ENCODE data around the gene CRLF2. TPM values are rescaled to one million over a fixed set of nuclear protein-coding genes. Genes with fewer than 3 reads are reported as not detected.

CRLF2 gene
- total and polyA plus RNA-seq, 2 of the 8 experiments (the other 6 are each of a cell fraction or from before 2014, with no cell fraction given): 0.06 TPM; not detected in 1

- H3K14ac ChIP-seq (ENCODE audit: insufficient read length): no peak overlapping the region
- DNase-seq (ENCODE audit: low read depth in 1 of 2, low spot score in 2 of 2) (peak in 1 of 2 experiments; percentile 28), FAIRE-seq (no peak)
- H3K36me3 ChIP-seq (ENCODE audit: control insufficient read depth in 2 of 4, insufficient read depth in 4 of 4, low read length in 3 of 4): no peaks in the 10 kb centered on the region
- H4K8ac ChIP-seq (ENCODE audit: extremely low read depth, insufficient read depth, low read length): no peak overlapping the region
- H3K9ac ChIP-seq (replicated peaks in 1 of 4; ENCODE audit: extremely low read depth in 1 of 4, low read depth in 3 of 4, low read length in 3 of 4): no peak overlapping the region
- no peak overlapping the region for H3K27ac ChIP-seq (ENCODE audit: low read depth, low read length)
- no peak overlapping the region for H3K4me3 ChIP-seq (ENCODE audit: extremely low read depth in 1 of 4, insufficient read depth in 2 of 4, low read depth in 3 of 4, low read length in 4 of 4)
- H2BK5ac ChIP-seq (ENCODE audit: low read depth, low read length): no peak overlapping the region; the same call in 1 of the 2 replicates
- POLR2A ChIA-PET (ENCODE audit: partially characterized antibody): no interaction called here
- H4K20me1 ChIP-seq (replicated peaks in 1 of 2; ENCODE audit: control insufficient read depth in 1 of 2, insufficient read depth in 2 of 2, low read length in 2 of 2): no peaks in the 10 kb centered on the region
- WGBS, 2 experiments (ENCODE audit: extremely low coverage in 1 of 2, insufficient coverage in 1 of 2, insufficient read length in 1 of 2, insufficient replicate concordance in 2 of 2, low coverage in 1 of 2, low lambda C conversion rate in 2 of 2, missing lambda C conversion rate in 1 of 2): 83% methylated on average over 4 of the region's 4 CpGs; no CpG with 5 or more reads in 1 of the 2 experiments
- no peaks in the 10 kb centered on the region for H3K9me3 ChIP-seq (ENCODE audit: insufficient read depth in 2 of 2, low read depth in 1 of 2, low read length in 1 of 2)
- H3K4me2 ChIP-seq (ENCODE audit: insufficient read depth in 1 of 2, low read depth in 2 of 2, low read length in 2 of 2): no peak overlapping the region; a peak in 1 of 4 replicates
- H2BK15ac ChIP-seq (ENCODE audit: low read length): peak overlapping the region; percentile 61; the same call in 1 of the 2 replicates
- peak overlapping the region; percentile 5 for H2BK120ac ChIP-seq (replicated peaks; ENCODE audit: low read depth, low read length)
- no peak overlapping the region for H3K23ac ChIP-seq (ENCODE audit: insufficient read length)
- H3K23me2 ChIP-seq (ENCODE audit: low read depth, low read length): no peaks in the 10 kb centered on the region
- no peak overlapping the region for H4K5ac ChIP-seq (ENCODE audit: insufficient read length, low read depth, low read length)
- CTCF ChIA-PET (ENCODE audit: partially characterized antibody): no interaction called here
- no peak overlapping the region for H3K56ac ChIP-seq (replicated peaks; ENCODE audit: insufficient read length, low read depth, low read length)
- H4K91ac ChIP-seq (replicated peaks; ENCODE audit: insufficient read length, low read length): peak overlapping the region; percentile 56
- no peak overlapping the region for H3K4ac ChIP-seq (replicated peaks; ENCODE audit: insufficient read length, low read depth, low read length)
- no peaks in the 10 kb centered on the region for H3K79me2 ChIP-seq (ENCODE audit: control insufficient read depth in 1 of 2, insufficient read depth in 2 of 2, low read length in 2 of 2)
- 0 out of 2 replicates have a peak overlapping the region, but pooled peaks have one; percentile 53 for H2AFZ ChIP-seq (ENCODE audit: low read length)
- no peaks in the 10 kb centered on the region for H3K27me3 ChIP-seq (replicated peaks in 1 of 4; ENCODE audit: control insufficient read depth in 3 of 4, extremely low read depth in 1 of 4, insufficient read depth in 3 of 4, low read length in 3 of 4)
- peaks cover 4 to 8% (median 4%) of the 10 kb centered on the region in 4 experiments; a peak in 5 of 7 replicates for H3K4me1 ChIP-seq (replicated peaks in 1 of 4; ENCODE audit: control insufficient read depth in 3 of 4, insufficient read depth in 4 of 4, low read length in 3 of 4)
- H2BK12ac ChIP-seq (ENCODE audit: low read depth, low read length): peak overlapping the region; percentile 92; the same call in 1 of the 2 replicates
- no peaks in the 10 kb centered on the region for H3K79me1 ChIP-seq (ENCODE audit: low read depth, low read length)
- no peak overlapping the region for H2AK5ac ChIP-seq (ENCODE audit: low read depth, low read length)
- H3K18ac ChIP-seq (ENCODE audit: extremely low read depth, low read length): peak overlapping the region; percentile 78
- H2BK20ac ChIP-seq (ENCODE audit: low read length): peak overlapping the region; percentile 86; the same call in 1 of the 2 replicates
- TF ChIP-seq PHF8 (conservative IDR thresholded peaks at IDR 0.05; ENCODE audit: low read depth, low read length): no peak
- TF ChIP-seq JUND (IDR thresholded peaks at IDR 0.05; ENCODE audit: low read length): no peak
- no peak for TF ChIP-seq ASH2L (IDR thresholded peaks at IDR 0.05; ENCODE audit: low read length)
- TF ChIP-seq HDAC2 (IDR thresholded peaks at IDR 0.05; ENCODE audit: borderline replicate concordance in 1 of 2, low read depth in 2 of 2, low read length in 2 of 2): no peak
- no peak for TF ChIP-seq BCL11A (IDR thresholded peaks at IDR 0.05; ENCODE audit: low read depth in 2 of 2, low read length in 2 of 2)
- no peak for TF ChIP-seq KDM5A (IDR thresholded peaks at IDR 0.05; ENCODE audit: low read length)
- no peak for TF ChIP-seq TAF7 (optimal IDR thresholded peaks at IDR 0.05; ENCODE audit: borderline replicate concordance, low read depth, low read length)
- no peak for TF ChIP-seq MAX (IDR thresholded peaks at IDR 0.05)
- TF ChIP-seq SP4 (IDR thresholded peaks at IDR 0.05; ENCODE audit: low read length): no peak
- TF ChIP-seq POU5F1 (IDR thresholded peaks at IDR 0.05; ENCODE audit: low read depth, low read length): no peak
- TF ChIP-seq EGR1 (IDR thresholded peaks at IDR 0.05; ENCODE audit: borderline replicate concordance, low read depth, low read length): no peak
- no peak for TF ChIP-seq RFX5 (IDR thresholded peaks at IDR 0.05; ENCODE audit: borderline replicate concordance, low read depth, low read length)
- TF ChIP-seq, protein P1, sequence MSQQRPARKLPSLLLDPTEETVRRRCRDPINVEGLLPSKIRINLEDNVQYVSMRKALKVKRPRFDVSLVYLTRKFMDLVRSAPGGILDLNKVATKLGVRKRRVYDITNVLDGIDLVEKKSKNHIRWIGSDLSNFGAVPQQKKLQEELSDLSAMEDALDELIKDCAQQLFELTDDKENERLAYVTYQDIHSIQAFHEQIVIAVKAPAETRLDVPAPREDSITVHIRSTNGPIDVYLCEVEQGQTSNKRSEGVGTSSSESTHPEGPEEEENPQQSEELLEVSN (IDR thresholded peaks at IDR 0.05): no peak
- no peak for TF ChIP-seq SP1 (IDR thresholded peaks at IDR 0.05; ENCODE audit: low read depth, low read length)
These were observed 30.2 kb downstream of the CRLF2 start for GRCh38 chrX:1182211-1182610.
